HepG2 (cell line): ENCODE measurements around the gene HID1. TPM values are rescaled to one million over a fixed set of nuclear protein-coding genes. Genes with fewer than 3 reads are reported as not detected.

Source experiments
- GABPA ChIP-seq, 2 experiments: IDR thresholded peaks; 2 replicates each; pipeline ENCODE4 v1.6.1; 2011 to 2016; ENCODE audit warnings: low read depth in 2 of 2, low read length in 1 of 2, missing biosample characterization in 1 of 2, missing genetic modification characterization in 1 of 2
- GLMP ChIP-seq: sonication (generic); formaldehyde crosslinking; IDR thresholded peaks from 2 replicates; pipeline ENCODE4 v1.9.0; 2021; ENCODE audit warnings: missing genetic modification reagents, mild to moderate bottlenecking, borderline replicate concordance
- HOMEZ ChIP-seq: IDR thresholded peaks from 2 replicates; pipeline ENCODE4 v1.6.1; 2016; ENCODE audit warnings: low read depth
- PRDM10 ChIP-seq: sonication (generic); formaldehyde crosslinking; IDR thresholded peaks from 2 replicates; pipeline ENCODE4 v1.4.0; 2020; ENCODE audit warnings: low read depth, missing genetic modification reagents
- RFX5 ChIP-seq: IDR thresholded peaks from 2 replicates; pipeline ENCODE4 v1.6.1; 2011; ENCODE audit warnings: low read depth, low read length, improper control_type of control experiment
- TCF12 ChIP-seq, 2 experiments: fragments of 450-650 bp in 1 of 2; sonication (generic) in 1 of 2; formaldehyde crosslinking in 1 of 2; IDR thresholded peaks; 2 replicates each; pipeline versions ENCODE4 v1.6.1 to v1.8.0; 2017 to 2022; ENCODE audit warnings: antibody characterized with exemption in 1 of 2, mild to moderate bottlenecking in 1 of 2, missing genetic modification reagents in 1 of 2, moderate library complexity in 1 of 2
- ZHX2 ChIP-seq, 2 experiments: sonication (generic) in 1 of 2; formaldehyde crosslinking in 1 of 2; IDR thresholded peaks; 2 replicates each; pipeline versions ENCODE4 v1.6.1 to v1.9.0; 2014 to 2022; ENCODE audit warnings: antibody characterized with exemption in 1 of 2, borderline replicate concordance in 1 of 2, inconsistent platforms in 1 of 2, low read depth in 1 of 2, missing genetic modification reagents in 1 of 2
- polyA plus RNA-seq, 8 experiments: library from polyadenylated mRNA; depleted of rRNA in 3 of 8; stranded (reverse) in 7 of 8; unstranded in 1 of 8; fragments of >200 nt; fragmentation: Illumina TruSeq in 4 of 8; extraction: Trizol in 4 of 8; gene quantifications; 2 replicates each; pipeline versions ENCODE4 v1.2.1 to v1.2.3, GENCODE V29; 2011 to 2016; ENCODE audit warnings: low read depth in 4 of 8, missing spikeins in 1 of 8, mixed read lengths in 1 of 8; ENCODE audit not compliant: insufficient read depth in 1 of 8
- total RNA-seq, 5 experiments: library from RNA; depleted of rRNA; stranded (reverse); fragments of >200 nt; fragmentation: Illumina TruSeq; extraction: Trizol; gene quantifications; 2 replicates each; pipeline ENCODE4 v1.2.3, GENCODE V29; 2016; ENCODE audit warnings: low read depth in 1 of 5

Gene HID1
- total and polyA plus RNA-seq, 2 of the 13 experiments (the other 11 are each of a cell fraction or from before 2014, with no cell fraction given) = 2.1 to 10.6 TPM

GRCh38 chr17:74972107-74972972 is at the start of gene HID1 (continued):
- no peak for TF ChIP-seq GLMP (CRISPR knock-in tag)
- no peak for TF ChIP-seq PRDM10 (CRISPR knock-in tag)
- no peak for TF ChIP-seq GABPA (IDR thresholded peaks at IDR 0.05; ENCODE audit: low read depth, low read length)
- TF ChIP-seq GABPA (CRISPR knock-in tag; IDR thresholded peaks at IDR 0.05; ENCODE audit: low read depth) = no peak
- no peak for TF ChIP-seq ZHX2 (IDR thresholded peaks at IDR 0.05; ENCODE audit: low read depth)
- TF ChIP-seq ZHX2 (CRISPR knock-in tag; IDR thresholded peaks at IDR 0.05; ENCODE audit: borderline replicate concordance) = peak; percentile 70; the same call in 1 of the 2 replicates
- no peak for TF ChIP-seq HOMEZ (CRISPR knock-in tag)
- TF ChIP-seq TCF12 (IDR thresholded peaks at IDR 0.05) = no peak
- TF ChIP-seq TCF12 (CRISPR knock-in tag; IDR thresholded peaks at IDR 0.05) = no peak
- TF ChIP-seq RFX5 = no peak
